Right lobe of liver (tissue), 6 donors: ENCODE measurements around the gene RASL10A. TPM values are rescaled to one million over a fixed set of nuclear protein-coding genes. Genes with fewer than 3 reads are reported as not detected.

Source experiments
- ATAC-seq, 4 donors: fragments of 200-7000 bp; cut with Tn5 transposase; one replicate each; pipeline ENCODE4 v1.9.1; 2020; ENCODE audit warnings: mild to moderate bottlenecking in 4 of 4, moderate library complexity in 4 of 4
- DNase-seq, 3 donors: peaks; one replicate each; pipeline ENCODE4 v3.0.0-alpha.2; 2020
- H3K27ac ChIP-seq, 3 donors: fragments of 200-600 bp; one replicate each; pipeline ENCODE4 v1.8.0; 2022
- H3K27me3 ChIP-seq, 2 donors: fragments of 200-600 bp; one replicate each; pipeline ENCODE4 v1.8.0; 2022
- H3K36me3 ChIP-seq, 4 donors: fragments of 200-600 bp; sonication (generic) in 1 of 4; one replicate each; pipeline versions ENCODE4 v1.5.1 to v1.8.0; 2017 to 2022; ENCODE audit warnings: control low read depth in 1 of 4
- H3K4me1 ChIP-seq, 4 donors: fragments of 200-600 bp; sonication (generic) in 1 of 4; one replicate each; pipeline versions ENCODE4 v1.5.1 to v1.8.0; 2017 to 2022; ENCODE audit warnings: control low read depth in 1 of 4
- H3K4me3 ChIP-seq, 3 donors: fragments of 200-600 bp; one replicate each; pipeline ENCODE4 v1.8.0; 2022
- H3K9me3 ChIP-seq, 4 donors: fragments of 200-600 bp; sonication (generic) in 1 of 4; one replicate each; pipeline versions ENCODE4 v1.5.1 to v1.8.0; 2017 to 2022; ENCODE audit warnings: control low read depth in 1 of 4
- CTCF ChIP-seq, 4 donors: fragments of 200-600 bp in 3 of 4; fragments of 450-650 bp in 1 of 4; IDR thresholded peaks; one replicate each; pipeline versions ENCODE4 v1.5.1 to v1.8.0; 2016 to 2022; ENCODE audit warnings: antibody characterized with exemption in 4 of 4, mild to moderate bottlenecking in 2 of 4
- POLR2A ChIP-seq: fragments of 450-650 bp; IDR thresholded peaks from one replicate; pipeline ENCODE4 v1.6.1; 2017; ENCODE audit warnings: antibody characterized with exemption, mild to moderate bottlenecking
- WGBS: methylation state at CpG from one replicate; pipeline ENCODE4 v1.1.6; 2018; ENCODE audit warnings: low coverage, low lambda C conversion rate; ENCODE audit not compliant: insufficient coverage; ENCODE audit errors: missing lambda C conversion rate; 5-methylcytosine and 5-hydroxymethylcytosine counted together
- intact Hi-C, 2 donors: fragments of 100-400 bp; cut with DNase I; formaldehyde crosslinking; loops; one replicate each; pipeline versions ENCODE4 v1.11.2 to v1.14.1; 2022
- total RNA-seq, 6 experiments: library from RNA; depleted of rRNA in 2 of 6; stranded (reverse); fragments of >200 nt in 2 of 6; fragmentation: NEBNext Ultra II Directional in 3 of 6; extraction: Animal tissue kit (Norgen Biotek cat#: 25700) in 3 of 6; gene quantifications; one replicate each; pipeline versions ENCODE4 v1.1.0 to v1.2.4, GENCODE V29; 2016 to 2023
- donor health status: DM: no; HTN: yes; CAD: no.
- donor health status: DM: no; HTN: no; CAD: no.
- donor health status: DM: no; HTN: no; CAD: no.
- donor health status: DM: no; HTN: yes; CAD: no.
- donor health status: DM: no; HTN: yes; CAD: no.

RASL10A gene
- total RNA-seq, 6 experiments from 2014 or later: 0.32 to 1.2 (median 0.87) TPM

DNA sequence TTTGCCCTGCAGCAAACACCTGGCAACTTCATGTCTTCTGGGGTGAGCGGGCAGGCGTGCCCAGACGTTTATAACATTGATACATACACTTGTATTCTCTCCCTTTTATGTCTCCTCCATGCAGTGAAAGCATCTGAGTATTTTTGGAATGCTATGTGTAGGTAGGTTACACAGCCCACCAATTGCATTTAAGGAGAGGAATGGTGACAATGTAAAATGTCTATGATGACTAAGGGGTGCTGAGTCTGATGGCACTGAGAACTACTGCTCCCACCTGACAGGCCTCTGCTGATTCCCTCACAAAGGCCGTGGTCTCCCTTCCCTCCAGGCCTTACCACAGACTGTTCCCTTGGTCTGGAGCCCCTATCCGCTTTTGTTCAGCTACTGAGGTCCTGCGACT is 22.9 kb upstream of the RASL10A start:
- no peak for ATAC-seq
- WGBS: 51% methylated on average over 2 of the region's 6 CpGs
- H3K27ac ChIP-seq: peak overlapping the region in 2 of 3 donors; percentile 80 to 88
- no peak for TF ChIP-seq POLR2A
- no peak for TF ChIP-seq CTCF (IDR thresholded peaks at IDR 0.05)
- H3K27me3 ChIP-seq: no peaks in the 10 kb centered on the region
- H3K9me3 ChIP-seq: no peaks in the 10 kb centered on the region
- no peak for DNase-seq
- intact Hi-C loops: no loop called here
- peaks cover 0 to 40% (median 17%) of the 10 kb centered on the region in 4 donors for H3K4me1 ChIP-seq
- H3K4me3 ChIP-seq: no peak overlapping the region
- H3K36me3 ChIP-seq: peaks cover 8 to 48% (median 19%) of the 10 kb centered on the region in 4 donors

DNA sequence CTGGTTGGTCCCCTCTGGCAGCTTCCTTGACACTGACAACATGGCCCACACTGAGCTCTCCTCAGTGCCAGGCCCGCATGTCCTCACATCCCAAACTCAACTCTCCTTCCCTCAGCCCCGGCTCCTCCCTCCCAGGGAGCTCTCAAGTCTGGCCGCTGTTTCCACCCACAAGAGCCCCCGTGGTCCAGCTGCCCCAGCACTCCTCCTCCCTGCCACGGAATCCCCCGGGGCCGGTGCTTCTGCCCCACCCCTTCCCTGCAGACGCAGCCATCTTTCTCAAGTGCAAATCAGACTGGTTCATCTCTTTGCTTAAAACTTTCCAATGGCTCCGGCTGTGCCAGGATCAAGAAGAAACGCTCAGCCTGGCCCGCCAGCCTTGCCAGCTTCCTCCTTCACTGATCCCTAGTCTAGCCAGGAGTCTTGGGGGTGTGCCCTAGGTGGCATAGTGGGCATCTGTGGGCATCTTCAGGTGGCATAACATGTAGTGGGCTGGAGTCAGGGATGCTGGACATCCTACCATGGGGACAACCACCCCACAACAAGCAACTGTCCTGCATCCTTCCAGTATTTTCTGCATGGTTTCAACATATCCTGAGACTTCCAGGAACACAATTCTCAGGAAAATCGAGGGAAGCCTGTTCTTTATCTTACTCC is 22.3 kb upstream of the RASL10A start:
- Histone ChIP-seq H3K27me3 (no peaks in the 10 kb centered on the region), H3K4me3 (peak overlapping the region in 1 of 3 donors; percentile 9), H3K4me1 (peaks cover 0 to 40% (median 17%) of the 10 kb centered on the region in 4 donors), H3K36me3 (peaks cover 8 to 51% (median 19%) of the 10 kb centered on the region in 4 donors), H3K27ac (peak overlapping the region; percentile 80 to 88 (median 80)), H3K9me3 (no peaks in the 10 kb centered on the region)
- TF ChIP-seq CTCF (IDR thresholded peaks at IDR 0.05) (no peak), POLR2A (no peak)
- peak in 2 of 4 donors; percentile 1 for ATAC-seq
- 76% methylated on average over 7 of the region's 12 CpGs for WGBS
- no peak for DNase-seq
- intact Hi-C loops: no loop called here

- Histone ChIP-seq H3K4me3 (peak overlapping the region in 2 of 3 donors; percentile 9 to 37), H3K27me3 (no peaks in the 10 kb centered on the region), H3K9me3 (no peaks in the 10 kb centered on the region), H3K4me1 (peaks cover 0 to 40% (median 17%) of the 10 kb centered on the region in 4 donors), H3K27ac (peak overlapping the region; percentile 80 to 88 (median 80)), H3K36me3 (peaks cover 7 to 46% (median 18%) of the 10 kb centered on the region in 4 donors)
- peak; percentile 81 to 86 (median 84) for ATAC-seq
- intact Hi-C loops: no loop called here
- WGBS: 10% methylated on average over 7 of the region's 14 CpGs
- peak; percentile 65 to 92 (median 91) for DNase-seq
- TF ChIP-seq CTCF (IDR thresholded peaks at IDR 0.05) (no peak), POLR2A (no peak)
Measured at GRCh38 chr22:29336751-29337490, 21.4 kb upstream of the RASL10A start.

DNA sequence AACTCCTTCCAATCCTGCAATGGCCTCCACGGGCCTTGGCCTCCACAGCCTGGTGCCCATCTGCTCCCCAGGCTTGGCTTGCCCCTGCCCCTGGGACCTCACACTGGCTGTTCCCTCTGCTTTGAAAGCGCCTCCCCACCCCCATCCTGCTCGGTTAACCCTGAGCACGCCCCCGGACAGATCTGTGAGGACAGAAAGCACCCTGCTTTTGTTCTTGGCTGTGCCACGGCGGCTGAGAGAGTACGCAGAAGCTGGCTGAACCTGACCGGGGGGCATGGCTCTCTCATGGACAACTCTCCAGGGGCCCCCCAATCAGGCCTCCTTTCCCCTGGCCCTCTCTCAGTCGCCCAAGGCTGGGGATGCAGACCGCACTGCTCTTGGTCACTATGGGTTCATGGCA is 20.2 kb upstream of the RASL10A start:
- H3K27me3 ChIP-seq: no peaks in the 10 kb centered on the region
- TF ChIP-seq CTCF (IDR thresholded peaks at IDR 0.05) (no peak), POLR2A (no peak)
- H3K36me3 ChIP-seq: peaks cover 4 to 43% (median 16%) of the 10 kb centered on the region in 4 donors
- no peaks in the 10 kb centered on the region for H3K9me3 ChIP-seq
- no peak overlapping the region for H3K4me3 ChIP-seq
- 88% methylated on average over 3 of the region's 11 CpGs for WGBS
- DNase-seq (no peak), ATAC-seq (no peak)
- H3K27ac ChIP-seq: peak overlapping the region in 1 of 3 donors; percentile 88
- intact Hi-C loops: no loop called here
- peaks cover 0 to 40% (median 17%) of the 10 kb centered on the region in 4 donors for H3K4me1 ChIP-seq
